Ishikawa (cell line): Measurements from ENCODE around the gene OARD1.

Source experiments
- EP300 ChIP-seq: IDR thresholded peaks from 2 replicates; pipeline ENCODE4 v1.6.1; 2012; ENCODE audit warnings: borderline replicate concordance
- MAX ChIP-seq: IDR thresholded peaks from 2 replicates; pipeline ENCODE4 v1.6.1; 2012

GRCh38 chr6:41050536-41050935, 21.6 kb downstream of the OARD1 start:
- no peak for TF ChIP-seq MAX
- TF ChIP-seq EP300 = no peak
